Colon (tissue), 2 donors: ENCODE data around the gene PPP1R3E.
A peak's percentile ranks its signal among the peaks of the same experiment; 100 is the strongest.

Source experiments
- FAIRE-seq: peaks from 2 replicates; lab custom pipeline; 2012; peaks lifted over from hg19 to GRCh38; lab: Jason Lieb, UNC
- donor health status: control.
- donor health status: control.

Gene PPP1R3E

DNA sequence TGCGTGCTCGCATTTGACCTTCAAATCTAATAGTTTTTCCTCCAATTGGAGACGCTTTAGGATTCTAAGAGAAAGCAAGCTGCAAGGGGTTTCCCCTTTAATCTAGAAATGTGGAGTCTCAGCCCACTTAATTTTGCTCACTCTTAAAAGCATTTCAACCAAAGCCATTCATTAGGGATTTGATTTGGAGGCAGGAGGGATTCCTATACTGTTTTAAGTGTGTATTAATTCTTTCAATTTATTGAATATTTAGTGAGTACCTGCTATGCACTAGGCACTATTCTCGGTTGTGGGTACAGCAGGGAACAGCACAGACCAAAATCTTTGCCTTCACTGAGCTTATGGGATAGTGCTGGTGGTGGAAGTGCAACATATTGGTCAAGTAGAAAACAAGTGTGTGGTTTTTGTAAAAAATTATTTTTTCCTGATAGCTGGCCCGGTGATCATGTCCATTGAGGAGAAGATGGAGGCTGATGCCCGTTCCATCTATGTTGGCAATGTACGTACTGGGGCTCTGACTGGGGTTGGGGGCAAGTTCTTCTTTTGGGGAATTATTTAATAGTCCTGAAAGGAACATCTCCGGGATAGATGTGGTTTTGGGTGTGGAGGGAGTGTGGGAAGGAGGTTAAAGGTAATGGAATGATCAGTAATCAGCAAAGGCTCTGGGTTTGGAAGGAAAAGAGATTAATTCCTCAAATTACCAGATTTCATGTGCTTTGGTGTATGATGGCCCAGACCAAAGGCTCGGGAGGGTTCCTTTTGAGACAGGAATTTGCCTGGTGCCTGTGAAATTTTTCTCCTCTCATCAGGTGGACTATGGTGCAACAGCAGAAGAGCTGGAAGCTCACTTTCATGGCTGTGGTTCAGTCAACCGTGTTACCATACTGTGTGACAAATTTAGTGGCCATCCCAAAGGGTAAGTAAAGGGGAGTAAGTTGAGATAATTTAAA lies 20.2 kb upstream of the PPP1R3E start:
- no peak for FAIRE-seq

DNA sequence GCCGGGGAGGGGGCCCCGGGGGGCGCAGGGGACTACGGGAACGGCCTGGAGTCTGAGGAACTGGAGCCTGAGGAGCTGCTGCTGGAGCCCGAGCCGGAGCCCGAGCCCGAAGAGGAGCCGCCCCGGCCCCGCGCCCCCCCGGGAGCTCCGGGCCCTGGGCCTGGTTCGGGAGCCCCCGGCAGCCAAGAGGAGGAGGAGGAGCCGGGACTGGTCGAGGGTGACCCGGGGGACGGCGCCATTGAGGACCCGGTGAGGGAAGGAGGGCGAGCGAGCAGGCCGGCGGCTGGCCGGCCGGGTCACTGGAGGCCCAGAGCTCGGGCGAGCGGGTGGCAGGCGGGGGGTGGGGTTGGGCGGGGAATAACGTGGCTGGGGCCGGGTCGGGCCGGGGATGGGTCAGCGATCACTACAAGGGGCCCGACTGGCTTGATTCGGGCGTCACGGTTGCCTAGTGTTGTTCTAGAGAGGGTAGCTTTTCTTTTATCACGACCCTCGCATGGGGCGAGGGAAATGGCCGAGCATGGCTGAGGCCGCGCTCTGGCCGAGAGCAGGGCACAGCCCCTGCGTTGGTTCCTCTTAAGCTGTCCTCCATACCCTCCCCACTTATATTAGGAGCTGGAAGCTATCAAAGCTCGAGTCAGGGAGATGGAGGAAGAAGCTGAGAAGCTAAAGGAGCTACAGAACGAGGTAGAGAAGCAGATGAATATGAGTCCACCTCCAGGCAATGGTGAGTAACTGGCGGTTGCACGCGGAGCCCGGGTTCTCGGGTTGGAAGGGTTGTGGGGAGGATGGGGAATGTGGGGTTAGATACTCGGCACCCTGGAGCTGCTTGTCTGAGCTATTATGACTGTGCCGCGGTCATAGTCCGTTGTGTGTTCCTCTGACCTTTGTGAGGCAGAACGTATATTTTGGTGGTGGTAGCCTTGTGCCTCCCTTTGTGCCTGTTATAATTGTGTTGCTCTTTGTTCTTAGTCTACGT lies 19.2 kb upstream of the PPP1R3E start:
- FAIRE-seq = no peak

DNA sequence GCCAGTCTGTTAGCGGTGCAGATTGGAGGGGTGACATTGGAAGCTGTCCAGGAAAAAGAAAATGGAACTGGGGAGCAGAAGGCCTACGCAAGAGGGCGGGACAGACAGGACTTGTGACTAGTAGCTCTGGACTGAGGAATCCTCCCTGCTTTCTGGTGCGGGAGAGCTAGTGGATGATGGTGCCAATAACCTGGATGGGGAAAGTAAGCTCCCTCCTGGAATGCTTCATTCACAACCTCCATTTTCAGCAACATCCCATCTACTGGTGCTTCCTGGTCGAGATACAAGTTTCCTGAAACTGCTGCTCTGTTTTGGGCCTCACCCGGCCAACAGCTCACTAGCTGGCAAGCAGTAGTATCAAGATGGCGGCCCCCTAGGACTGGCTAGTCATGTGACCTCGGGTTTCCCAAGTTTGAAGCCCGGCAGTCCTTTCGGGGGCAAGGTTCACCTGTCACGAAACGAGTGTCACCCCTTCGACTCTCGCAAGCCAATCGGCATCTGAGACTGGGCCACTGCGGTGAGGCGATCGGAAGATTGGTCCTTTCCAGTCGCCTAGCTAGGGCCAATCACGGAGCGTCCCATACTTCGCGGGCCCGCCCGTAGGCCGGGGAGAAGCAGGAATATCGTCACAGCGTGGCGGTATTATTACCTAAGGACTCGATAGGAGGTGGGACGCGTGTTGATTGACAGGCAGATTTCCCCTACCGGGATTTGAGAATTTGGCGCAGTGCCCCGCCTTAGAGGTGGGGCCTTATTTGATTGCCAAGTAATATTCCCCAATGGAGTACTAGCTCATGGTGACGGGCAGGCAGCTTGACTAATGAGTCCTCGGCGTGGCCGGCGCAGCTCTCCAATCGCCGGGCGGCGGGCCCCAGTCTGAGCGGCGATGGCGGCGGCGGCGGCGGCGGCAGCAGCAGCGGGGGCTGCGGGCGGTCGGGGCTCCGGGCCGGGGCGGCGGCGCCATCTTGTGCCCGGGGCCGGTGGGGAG lies 18.2 kb upstream of the PPP1R3E start, which contains the start of gene PABPN1:
PABPN1 (plus strand) TSS at position 874 of the 988 bp plus-strand sequence; CDS start at position 887, 13 bp downstream.
- peak; percentile 77 for FAIRE-seq

DNA sequence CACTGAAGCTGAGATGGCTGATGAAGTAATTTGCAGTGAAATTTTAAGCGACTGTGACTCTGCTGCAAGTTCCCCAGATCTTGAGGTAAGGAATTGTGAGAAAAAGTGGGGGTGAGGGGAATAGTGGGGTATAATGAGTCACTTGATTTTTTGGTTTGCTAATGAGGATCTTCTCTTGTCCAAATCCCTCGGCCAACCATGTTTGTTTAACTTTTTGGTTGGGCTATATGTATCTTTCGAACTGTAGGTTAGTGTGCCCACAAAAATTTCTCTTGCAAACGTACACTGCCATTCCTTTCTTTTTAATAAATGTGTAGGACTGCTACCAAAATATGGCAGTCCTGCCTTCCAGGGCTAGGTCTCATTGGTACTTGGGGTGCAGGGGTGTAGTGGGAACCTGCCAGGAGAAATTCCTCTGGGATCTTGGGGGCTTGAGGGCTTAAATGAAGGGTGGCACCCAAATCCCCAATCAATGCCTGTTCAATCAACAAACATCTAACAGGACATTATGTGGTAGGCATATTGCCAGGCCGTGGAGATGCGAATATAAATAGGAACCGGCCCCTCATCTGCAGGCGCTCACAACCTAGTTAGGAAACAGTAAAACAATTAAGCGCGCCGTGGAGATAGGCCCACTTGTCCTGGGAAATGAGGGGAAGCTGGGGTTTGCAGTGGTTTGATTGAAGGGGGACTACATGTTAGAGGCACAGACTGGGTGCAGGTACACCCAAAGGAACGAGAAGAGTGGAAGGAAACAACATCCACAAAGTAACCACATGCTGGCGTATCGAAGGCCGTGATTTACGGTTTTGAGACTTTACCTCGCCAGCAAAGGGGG lies 17.3 kb upstream of the PPP1R3E start:
- FAIRE-seq = no peak

DNA sequence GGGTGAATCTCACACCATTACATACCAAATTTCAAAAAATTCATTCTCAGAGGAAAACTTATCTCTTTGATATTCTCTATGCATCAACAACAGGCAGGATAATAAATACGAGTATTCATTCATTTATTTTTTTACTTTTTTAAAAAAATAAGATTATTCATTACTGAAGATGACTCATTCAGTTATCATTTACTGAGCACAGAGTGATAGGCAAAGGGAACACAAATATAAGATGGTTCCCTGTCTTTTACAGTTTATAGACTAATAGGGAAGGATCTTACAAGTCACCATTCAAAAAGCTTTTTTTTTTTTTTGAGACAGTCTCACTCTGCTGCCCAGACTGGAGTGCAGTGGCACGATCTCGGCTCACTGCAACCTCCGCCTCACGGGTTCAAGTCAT lies 13.6 kb upstream of the PPP1R3E start:
- FAIRE-seq = no peak

DNA sequence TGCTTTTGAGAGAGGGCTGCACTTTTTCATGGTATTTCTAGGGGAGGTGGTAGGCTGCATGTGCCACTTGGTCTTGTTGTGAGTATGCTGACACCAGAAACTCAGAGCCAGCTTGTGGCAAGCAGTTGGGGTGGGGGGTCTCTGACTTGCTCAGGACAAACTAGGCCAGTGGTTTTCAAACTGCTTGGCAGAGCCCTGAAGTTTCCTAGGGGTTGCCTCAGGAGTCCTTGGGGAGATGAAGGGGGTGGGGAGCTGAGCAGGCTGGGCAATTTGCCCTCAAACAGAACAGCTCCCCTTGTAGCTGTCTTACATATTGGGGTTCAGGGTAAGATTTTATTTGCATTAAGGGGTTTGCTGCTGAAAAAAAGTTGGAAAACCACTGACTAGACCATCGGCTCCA lies 7.9 kb upstream of the PPP1R3E start:
- FAIRE-seq = no peak

DNA sequence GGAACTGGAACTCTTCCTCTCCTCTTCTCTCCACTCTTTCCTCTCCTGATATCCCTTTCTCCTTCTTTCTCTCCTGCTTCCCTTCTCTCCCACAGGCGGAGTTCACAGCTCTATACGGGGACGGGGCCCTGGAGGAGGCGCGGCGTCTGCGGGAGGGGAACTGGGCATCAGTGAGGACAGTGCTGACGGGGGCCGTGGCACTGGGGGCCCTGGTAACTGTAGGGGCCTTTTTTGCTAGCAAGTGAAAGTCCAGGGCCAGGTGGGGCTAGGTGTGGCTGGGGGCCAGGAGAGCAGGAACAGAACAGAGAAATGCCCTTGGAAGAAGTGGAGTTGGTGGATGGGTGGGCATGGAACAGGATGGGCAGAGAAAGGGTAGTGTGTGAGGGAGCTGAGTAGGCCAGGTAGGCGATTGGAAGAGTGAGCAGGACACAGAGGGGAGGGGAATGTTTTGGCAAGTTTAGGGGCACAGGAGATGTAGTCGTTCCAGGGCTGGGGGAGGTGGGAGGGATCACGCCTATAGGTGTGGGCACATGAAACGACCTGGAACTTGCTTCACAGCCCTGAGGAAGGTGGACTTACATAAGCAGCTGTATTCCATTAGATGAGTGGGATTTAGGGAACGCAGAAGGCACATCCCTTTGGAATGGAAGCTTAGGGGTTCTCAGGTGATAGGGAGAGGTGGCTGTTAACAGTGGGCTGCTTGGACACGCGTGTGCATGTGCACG lies 6.2 kb upstream of the PPP1R3E start:
- FAIRE-seq = no peak

DNA sequence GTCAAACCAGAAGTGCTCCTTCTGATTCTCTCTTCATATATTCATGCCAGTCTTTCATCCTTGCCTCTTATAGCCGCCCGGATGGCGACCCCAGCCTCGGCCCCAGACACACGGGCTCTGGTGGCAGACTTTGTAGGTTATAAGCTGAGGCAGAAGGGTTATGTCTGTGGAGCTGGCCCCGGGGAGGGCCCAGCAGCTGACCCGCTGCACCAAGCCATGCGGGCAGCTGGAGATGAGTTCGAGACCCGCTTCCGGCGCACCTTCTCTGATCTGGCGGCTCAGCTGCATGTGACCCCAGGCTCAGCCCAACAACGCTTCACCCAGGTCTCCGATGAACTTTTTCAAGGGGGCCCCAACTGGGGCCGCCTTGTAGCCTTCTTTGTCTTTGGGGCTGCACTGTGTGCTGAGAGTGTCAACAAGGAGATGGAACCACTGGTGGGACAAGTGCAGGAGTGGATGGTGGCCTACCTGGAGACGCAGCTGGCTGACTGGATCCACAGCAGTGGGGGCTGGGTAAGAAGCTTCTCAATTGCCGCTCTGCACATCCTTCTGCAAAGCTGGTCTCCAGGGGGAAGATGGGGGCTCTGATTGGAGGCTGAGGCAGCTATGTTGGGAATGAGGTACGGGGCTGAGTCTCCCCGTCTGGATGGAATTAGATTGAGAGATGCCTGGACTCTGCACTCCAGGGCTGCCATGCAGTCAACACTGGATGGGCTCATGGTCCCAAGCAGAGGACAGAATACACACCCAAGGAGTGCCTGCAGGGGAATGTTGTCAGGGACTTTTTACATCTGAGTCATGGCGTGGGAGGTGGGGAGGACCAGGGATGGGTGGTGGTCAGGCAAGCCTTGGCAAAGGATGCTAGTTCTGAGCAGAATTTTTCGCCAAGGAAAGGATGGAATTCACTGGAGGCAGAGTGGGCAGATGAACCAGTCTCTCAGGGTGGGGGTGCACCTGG lies 5.3 kb upstream of the PPP1R3E start:
- no peak for FAIRE-seq

DNA sequence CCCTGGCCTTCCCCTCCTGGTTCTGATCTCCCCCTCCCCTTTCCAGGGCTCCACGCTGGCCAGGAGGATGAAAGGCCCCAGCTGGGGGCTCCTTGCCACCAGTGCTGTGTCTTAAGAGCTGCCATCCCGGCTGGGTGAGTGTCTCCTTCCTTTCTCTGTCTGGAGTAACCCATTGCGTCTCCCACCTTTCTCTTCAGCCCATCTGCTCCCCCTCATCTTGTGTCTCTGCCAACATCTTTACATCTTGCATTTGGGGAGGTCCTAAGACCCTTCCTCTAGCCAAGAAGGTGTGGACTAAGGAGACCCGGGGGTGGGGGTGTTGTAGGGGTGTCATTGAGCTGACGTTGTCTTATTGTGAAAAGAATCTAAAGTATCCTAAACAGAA lies 4.5 kb upstream of the PPP1R3E start:
- FAIRE-seq = no peak

DNA sequence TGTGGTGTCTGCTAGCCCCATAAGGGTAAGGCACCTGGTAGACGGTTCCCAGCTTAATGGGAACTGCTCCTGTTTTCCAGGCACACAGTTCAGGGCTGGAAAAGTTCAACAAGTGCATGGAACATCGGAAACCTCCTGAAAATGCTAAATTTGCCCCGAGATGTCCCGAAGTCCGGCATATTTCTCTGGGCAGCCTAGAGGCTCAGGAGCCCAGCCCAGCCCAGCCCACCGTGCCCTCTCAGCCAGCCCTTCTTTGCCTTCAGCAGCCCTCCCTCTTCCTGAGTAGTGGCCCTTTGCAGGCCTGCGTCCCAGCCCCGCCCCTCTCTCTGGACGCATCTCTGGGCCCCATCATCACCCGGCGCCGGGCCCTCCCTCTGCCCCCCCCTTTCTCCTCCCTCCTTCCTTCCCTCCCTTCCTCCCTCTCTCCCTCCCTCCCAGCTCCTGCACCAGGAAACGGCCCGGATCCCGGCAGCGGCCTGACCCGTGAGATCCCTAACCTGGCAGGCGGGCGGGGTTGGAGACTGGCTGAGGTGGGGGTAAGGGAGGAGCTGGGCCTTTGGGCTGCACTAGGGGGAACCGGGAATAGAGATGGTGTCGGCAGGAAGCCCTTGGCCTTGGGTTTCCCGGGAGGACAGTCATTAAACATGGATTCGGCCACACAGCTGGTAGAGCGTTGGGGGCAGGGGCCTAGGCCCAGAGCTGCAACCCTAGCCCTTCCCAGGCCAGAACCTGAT lies 3.9 kb upstream of the PPP1R3E start, which contains the start of gene BCL2L2:
BCL2L2 (plus strand) TSS at position 422 of the 734 bp plus-strand sequence. CDS start 935 bp downstream, outside the sequence.
- no peak for FAIRE-seq

DNA sequence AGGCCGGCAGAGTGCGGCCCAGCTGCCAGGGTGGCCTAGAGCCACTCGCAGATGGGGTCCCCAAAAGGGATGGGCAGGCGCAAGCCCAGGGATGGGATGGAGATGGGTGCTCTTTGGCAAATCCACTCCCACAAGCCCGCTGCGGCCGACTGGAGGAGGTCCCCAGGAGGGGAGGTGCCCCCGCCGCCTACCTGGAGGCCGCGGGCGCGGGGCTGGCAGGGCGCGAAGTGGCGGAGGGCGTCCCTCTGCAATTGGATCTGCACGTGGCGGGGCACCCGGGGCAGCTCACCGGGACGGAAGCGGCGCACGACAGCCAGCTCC lies 730 bp downstream of the PPP1R3E start:
- FAIRE-seq = no peak

DNA sequence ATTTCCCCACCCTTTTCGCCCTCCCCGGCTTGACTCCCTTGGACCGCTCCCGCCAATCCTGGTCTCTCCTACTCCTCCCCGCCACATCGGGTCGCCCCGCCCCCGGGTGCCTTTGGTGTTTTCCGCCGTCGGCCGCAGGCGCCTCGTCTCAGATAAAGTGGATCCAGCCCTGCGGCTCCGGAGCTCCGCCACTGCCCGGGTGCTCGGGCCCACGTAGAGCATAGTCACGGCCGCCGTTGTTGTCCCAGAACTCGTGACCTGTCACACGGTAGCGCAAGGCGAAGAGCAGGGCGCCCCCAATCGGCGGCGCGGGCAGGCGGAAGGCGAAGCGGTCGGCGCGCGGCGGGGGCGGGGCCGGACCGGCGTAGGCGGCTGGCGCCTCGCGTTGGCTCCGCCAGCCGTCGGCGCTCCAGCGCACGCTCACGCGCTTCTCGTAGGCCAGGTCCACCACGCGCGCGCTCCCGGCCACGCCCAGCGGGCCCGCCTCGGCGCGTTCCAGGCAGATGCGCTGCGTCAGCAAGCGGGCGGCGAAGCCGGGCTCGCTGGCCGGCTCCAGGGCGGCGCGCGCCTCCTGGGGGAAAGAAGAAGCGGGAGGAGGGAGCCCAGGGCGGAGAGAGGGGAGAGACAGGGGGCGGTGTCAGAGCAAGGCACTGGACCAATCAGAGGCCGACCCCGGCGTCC lies 1.2 kb downstream of the PPP1R3E start:
- FAIRE-seq = no peak

DNA sequence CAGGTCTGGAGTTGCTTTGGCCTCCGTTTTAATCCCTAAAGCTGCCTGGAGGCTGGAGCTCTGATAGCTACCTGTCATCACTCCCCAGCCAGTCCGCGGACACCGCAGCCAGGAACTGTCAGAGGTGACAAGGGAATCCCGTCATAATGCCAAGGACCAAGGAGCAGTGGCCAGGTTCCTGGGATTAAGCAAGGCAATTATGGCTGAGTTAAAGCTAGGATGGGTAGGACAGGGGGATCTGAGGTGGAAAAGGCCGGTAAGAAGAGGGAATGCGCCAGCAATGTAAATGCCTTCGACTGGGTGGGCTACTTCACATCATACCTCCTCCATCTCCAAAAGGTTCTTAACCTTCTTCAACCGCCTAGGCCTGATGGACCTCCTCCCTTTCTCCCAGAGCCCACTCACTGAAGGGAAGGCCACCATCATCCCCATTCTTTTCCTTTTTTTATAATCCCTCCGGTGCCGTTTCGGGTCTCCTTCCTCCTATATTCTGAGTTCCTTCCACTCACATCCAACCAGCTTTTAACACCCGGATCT lies 1.9 kb downstream of the PPP1R3E start:
- no peak for FAIRE-seq

DNA sequence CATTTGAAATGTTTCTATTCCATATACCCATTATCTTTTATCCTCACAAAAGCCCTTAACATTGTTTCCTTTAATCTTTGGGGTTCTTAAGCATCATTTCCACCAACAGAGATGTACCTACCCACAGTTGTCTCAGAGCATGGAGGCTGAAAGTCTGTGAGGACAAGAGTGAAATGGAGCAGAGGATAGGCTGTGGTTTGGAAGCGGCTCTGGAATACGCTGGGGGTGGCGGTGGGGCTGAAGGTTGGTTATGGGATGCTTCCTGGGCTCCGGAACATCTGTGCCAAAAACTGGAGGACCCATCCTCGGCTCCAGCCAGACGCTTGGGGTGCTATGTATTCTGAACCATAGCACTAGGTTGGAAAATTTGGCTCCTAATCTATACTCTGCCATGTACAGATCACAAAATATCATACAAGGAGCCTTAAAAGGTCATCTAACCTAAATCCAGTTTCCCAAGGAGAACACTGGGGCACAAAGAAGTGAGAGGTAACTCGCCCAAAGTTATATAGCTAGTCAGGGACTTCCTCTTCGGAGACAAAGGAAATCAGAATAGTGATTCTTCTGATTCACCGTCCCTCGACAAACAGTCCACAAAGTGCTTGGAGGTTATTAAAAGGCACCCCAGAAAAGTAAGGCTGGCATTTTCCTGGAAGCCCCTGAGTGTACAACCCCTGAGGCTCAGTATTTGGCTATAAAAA lies 2.5 kb downstream of the PPP1R3E start:
- FAIRE-seq = no peak

DNA sequence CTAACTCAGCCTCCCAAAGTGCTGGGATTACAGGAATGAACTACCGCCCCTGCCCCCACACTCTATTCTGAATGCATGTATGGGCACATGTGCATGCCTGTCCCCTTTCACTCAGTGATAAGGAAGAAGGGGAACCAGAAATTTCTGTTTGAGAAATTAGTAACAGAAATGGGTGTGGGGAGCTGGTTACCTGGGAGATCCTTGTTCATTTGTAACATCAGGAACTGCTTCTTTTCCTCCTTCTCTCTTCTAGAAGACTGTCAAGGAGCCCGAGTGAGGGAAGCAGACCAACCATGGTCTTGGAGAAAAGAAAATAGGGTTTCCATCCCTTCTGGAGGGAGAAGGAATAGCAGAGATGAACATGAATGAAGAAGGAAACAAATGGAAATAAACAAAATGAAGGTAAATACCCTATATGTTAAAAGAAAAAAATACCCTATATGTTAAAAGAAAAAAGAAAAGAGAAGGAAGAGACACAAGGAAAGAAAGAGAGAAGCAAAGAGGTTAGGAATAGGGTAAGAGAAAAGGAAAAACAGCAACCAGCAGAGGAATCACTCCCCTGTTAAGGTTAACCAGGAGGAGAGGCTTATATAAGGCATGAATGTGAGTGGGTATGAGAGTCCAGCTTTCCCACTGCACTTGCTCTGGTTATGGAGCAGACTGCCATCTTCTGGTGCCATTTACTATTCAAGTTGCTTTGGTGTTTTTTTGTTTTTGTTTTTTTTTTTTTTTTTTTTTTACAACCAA lies 3.3 kb downstream of the PPP1R3E start:
- no peak for FAIRE-seq
